Vagina (tissue), 2 donors: ENCODE results near the gene CDCA3. TPM values are rescaled to one million over a fixed set of nuclear protein-coding genes. Genes with fewer than 3 reads are reported as not detected.

Experiments used
- DNase-seq, 2 donors: peaks; one replicate each; pipeline ENCODE4 v3.0.0-alpha.2; 2017; ENCODE audit errors: extremely low spot score in 2 of 2
- H3K27ac ChIP-seq: fragments of 200-600 bp; sonication (generic); one replicate; pipeline ENCODE4 v1.5.1; 2019
- H3K27me3 ChIP-seq: fragments of 200-600 bp; sonication (generic); one replicate; pipeline ENCODE4 v1.5.1; 2019
- H3K36me3 ChIP-seq, 2 donors: fragments of 200-600 bp; sonication (generic); one replicate each; pipeline ENCODE4 v1.5.1; 2017 to 2019
- H3K4me1 ChIP-seq: fragments of 200-600 bp; sonication (generic); one replicate; pipeline ENCODE4 v1.5.1; 2019
- H3K4me3 ChIP-seq, 2 donors: fragments of 200-600 bp; sonication (generic); 1 replicate in 1 of 2; 2 replicates in 1 of 2; pipeline ENCODE4 v1.5.1; 2016 to 2019
- H3K9me3 ChIP-seq: fragments of 200-600 bp; sonication (generic); one replicate; pipeline ENCODE4 v1.5.1; 2019
- CTCF ChIP-seq, 3 experiments: fragments of 450-650 bp in 2 of 3; fragments of 200-600 bp in 1 of 3; sonication (generic) in 1 of 3; IDR thresholded peaks; one replicate each; pipeline ENCODE4 v1.5.1; 2017 to 2019; ENCODE audit warnings: antibody characterized with exemption in 3 of 3, mild to moderate bottlenecking in 2 of 3, moderate library complexity in 2 of 3
- POLR2A ChIP-seq, 2 donors: fragments of 450-650 bp; IDR thresholded peaks; one replicate each; pipeline ENCODE4 v1.6.1; 2017; ENCODE audit warnings: antibody characterized with exemption in 2 of 2, mild to moderate bottlenecking in 2 of 2, moderate library complexity in 2 of 2
- POLR2AphosphoS5 ChIP-seq, 2 donors: sonication (generic); formaldehyde crosslinking; IDR thresholded peaks; one replicate each; pipeline ENCODE4 v1.9.0; 2017; ENCODE audit warnings: antibody characterized with exemption in 2 of 2, mild to moderate bottlenecking in 2 of 2, low read depth in 1 of 2; ENCODE audit not compliant: insufficient read depth in 1 of 2
- intact Hi-C: fragments of 100-400 bp; cut with DNase I; formaldehyde crosslinking; loops from one replicate; pipeline ENCODE4 v1.15.1; 2023
- total RNA-seq: library from RNA; depleted of rRNA; stranded (reverse); fragments of >200 nt; gene quantifications from one replicate; pipeline ENCODE4 v1.2.3, GENCODE V29; 2016

CDCA3 gene
- total RNA-seq, 1 donor from 2014 or later = 8.6 TPM

- Histone ChIP-seq H3K9me3 (no peaks in the 10 kb centered on the region), H3K27ac (no peak overlapping the region), H3K36me3 (peaks cover 0 to 22% of the 10 kb centered on the region in 2 donors), H3K4me3 (no peak overlapping the region), H3K27me3 (no peaks in the 10 kb centered on the region), H3K4me1 (peaks cover 4% of the 10 kb centered on the region)
- no peak for DNase-seq
- intact Hi-C loops = no loop called here
- no peak for TF ChIP-seq POLR2AphosphoS5 (IDR thresholded peaks at IDR 0.05; ENCODE audit: insufficient read depth in 1 of 2, low read depth in 1 of 2)
- TF ChIP-seq POLR2A (IDR thresholded peaks at IDR 0.05) = no peak
- TF ChIP-seq CTCF (IDR thresholded peaks at IDR 0.05) = no peak
These were observed 16.2 kb downstream of the CDCA3 start for GRCh38 chr12:6834873-6835272.

GRCh38 chr12:6834254-6834653, 16.8 kb downstream of the CDCA3 start:
- TF ChIP-seq POLR2A (IDR thresholded peaks at IDR 0.05) (no peak), POLR2AphosphoS5 (IDR thresholded peaks at IDR 0.05; ENCODE audit: insufficient read depth in 1 of 2, low read depth in 1 of 2) (no peak), CTCF (IDR thresholded peaks at IDR 0.05) (no peak)
- peaks cover 10% of the 10 kb centered on the region for H3K4me1 ChIP-seq
- no peak for DNase-seq
- intact Hi-C loops = no loop called here
- peaks cover 0 to 22% of the 10 kb centered on the region in 2 donors for H3K36me3 ChIP-seq
- no peaks in the 10 kb centered on the region for H3K9me3 ChIP-seq
- H3K27me3 ChIP-seq = no peaks in the 10 kb centered on the region
- H3K27ac ChIP-seq = no peak overlapping the region
- no peak overlapping the region for H3K4me3 ChIP-seq

GRCh38 chr12:6833189-6833890, 17.7 kb downstream of the CDCA3 start:
- no peak for TF ChIP-seq CTCF (IDR thresholded peaks at IDR 0.05)
- TF ChIP-seq POLR2AphosphoS5 (IDR thresholded peaks at IDR 0.05; ENCODE audit: insufficient read depth in 1 of 2, low read depth in 1 of 2) = no peak
- TF ChIP-seq POLR2A (IDR thresholded peaks at IDR 0.05) = no peak
- intact Hi-C loops = no loop called here
- DNase-seq = no peak
- H3K36me3 ChIP-seq = peaks cover 0 to 22% of the 10 kb centered on the region in 2 donors
- H3K4me3 ChIP-seq = no peak overlapping the region
- H3K4me1 ChIP-seq = peaks cover 14% of the 10 kb centered on the region
- no peak overlapping the region for H3K27ac ChIP-seq
- H3K9me3 ChIP-seq = no peaks in the 10 kb centered on the region
- no peaks in the 10 kb centered on the region for H3K27me3 ChIP-seq

GRCh38 chr12:6832125-6832524, 19.0 kb downstream of the CDCA3 start:
- Histone ChIP-seq H3K36me3 (peaks cover 0 to 13% of the 10 kb centered on the region in 2 donors), H3K27me3 (no peaks in the 10 kb centered on the region), H3K27ac (no peak overlapping the region), H3K4me1 (peaks cover 23% of the 10 kb centered on the region), H3K4me3 (no peak overlapping the region), H3K9me3 (no peaks in the 10 kb centered on the region)
- DNase-seq = no peak
- intact Hi-C loops = no loop called here
- TF ChIP-seq CTCF (IDR thresholded peaks at IDR 0.05) = no peak
- TF ChIP-seq POLR2A (IDR thresholded peaks at IDR 0.05) = no peak
- TF ChIP-seq POLR2AphosphoS5 (IDR thresholded peaks at IDR 0.05; ENCODE audit: insufficient read depth in 1 of 2, low read depth in 1 of 2) = no peak

GRCh38 chr12:6831450-6831995, 19.6 kb downstream of the CDCA3 start:
- intact Hi-C loops = no loop called here
- Histone ChIP-seq H3K27me3 (no peaks in the 10 kb centered on the region), H3K36me3 (peaks cover 0 to 9% of the 10 kb centered on the region in 2 donors), H3K4me1 (peaks cover 29% of the 10 kb centered on the region), H3K4me3 (no peak overlapping the region), H3K27ac (no peak overlapping the region), H3K9me3 (no peaks in the 10 kb centered on the region)
- TF ChIP-seq CTCF (IDR thresholded peaks at IDR 0.05) (no peak), POLR2AphosphoS5 (IDR thresholded peaks at IDR 0.05; ENCODE audit: insufficient read depth in 1 of 2, low read depth in 1 of 2) (no peak), POLR2A (IDR thresholded peaks at IDR 0.05) (no peak)
- no peak for DNase-seq
